Right ventricle myocardium inferior (tissue), 1 donor: Measurements from ENCODE around the gene GLUD1. TPM values are rescaled to one million over a fixed set of nuclear protein-coding genes. Genes with fewer than 3 reads are reported as not detected.
"Not testable (repeated sequence)": the region's sequence is repeated elsewhere in the genome, so short reads cannot be mapped to it uniquely, and the experiment has no call there.

Experiments used
- ATAC-seq: fragments of 200-7000 bp; cut with Tn5 transposase; one replicate; pipeline ENCODE4 v1.9.1; 2020; ENCODE audit warnings: mild to moderate bottlenecking, moderate library complexity
- DNase-seq: peaks from one replicate; pipeline ENCODE4 v3.0.0; 2021; ENCODE audit errors: missing footprints
- intact Hi-C: fragments of 100-400 bp; cut with DNase I; formaldehyde crosslinking; loops from one replicate; pipeline ENCODE4 v1.11.0; 2022
- long read RNA-seq: library from polyadenylated mRNA; unstranded; transcript quantifications from one replicate; pipeline ENCODE4 v2.0.0, GENCODE V29; 2021
- total RNA-seq: library from RNA; stranded (reverse); fragmentation: NEBNext Ultra II Directional; extraction: Animal tissue kit (Norgen Biotek cat#: 25700); gene quantifications from one replicate; pipeline ENCODE4 v1.2.1, GENCODE V29; 2021
- donor health status: DM: no; HTN: yes; CAD: no; lungs with severe emphysema.

GLUD1 gene
- total RNA-seq = 104 TPM
- long read RNA-seq, transcript GLUD1-201 (13 exons, 3,039 nt) = major isoform, 85 of 88 reads
- long read RNA-seq, partial matches to known transcripts = 0 of 88 reads
- long read RNA-seq, other reads (novel, unspliced or antisense) = 3 of 88 reads

DNA sequence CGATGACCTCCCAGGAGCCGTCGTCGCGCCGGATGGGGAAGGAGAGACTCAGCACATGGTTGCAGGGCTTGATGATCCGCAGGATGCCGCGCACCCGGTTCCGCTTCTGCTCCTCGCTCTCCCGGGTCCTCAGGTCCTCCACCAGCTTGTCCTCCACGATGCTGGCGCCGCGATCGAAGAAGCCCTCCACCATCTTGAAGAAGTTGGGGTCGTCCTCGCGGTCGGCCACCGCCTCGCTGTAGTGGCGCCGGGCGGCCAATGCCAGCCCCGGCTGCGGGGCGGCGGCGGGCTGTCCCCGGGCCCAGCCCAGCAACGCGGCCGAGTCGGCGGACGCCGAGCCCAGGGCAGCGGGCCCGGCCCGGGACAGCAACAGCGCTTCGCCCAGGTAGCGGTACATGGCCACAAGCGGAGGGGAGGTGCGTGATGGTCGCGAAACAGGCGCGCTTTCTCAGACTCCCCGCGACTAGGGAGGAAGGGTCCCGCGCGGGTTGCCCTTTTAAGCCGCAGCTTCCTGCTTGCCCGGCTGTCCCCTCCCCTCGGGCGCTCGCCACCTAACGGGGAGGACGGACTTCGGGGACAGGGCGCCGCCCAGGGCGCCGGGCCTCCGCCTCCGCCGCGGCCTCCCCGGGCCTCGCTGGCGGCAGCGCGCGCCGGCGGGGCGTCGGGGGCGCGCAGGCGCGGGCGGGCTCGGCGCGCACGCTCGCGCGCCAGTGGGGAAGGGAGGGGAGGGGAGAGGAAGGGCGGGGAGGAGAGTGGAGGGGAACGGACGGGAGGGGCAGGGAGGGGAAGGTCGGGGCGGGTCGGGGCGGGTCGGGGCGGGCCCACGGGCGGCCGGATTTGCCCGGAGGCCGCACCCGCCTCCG lies at the start of gene GLUD1, which contains the start of gene SHLD2:
TSS of gene GLUD1 (minus strand) at position 471 of the 863 bp plus-strand sequence. CDS start at position 397, 74 bp downstream.
TSS of gene SHLD2 (plus strand) at position 834 of the 863 bp plus-strand sequence. CDS start 56,149 bp downstream, outside the sequence.
- ATAC-seq = peak; percentile 87
- intact Hi-C loops = loop anchor here (2.0 to 5.0 kb wide), 3 partner anchors 42 to 157 kb away; no protein-coding TSS in a partner anchor
- peak; percentile 97 for DNase-seq

DNA sequence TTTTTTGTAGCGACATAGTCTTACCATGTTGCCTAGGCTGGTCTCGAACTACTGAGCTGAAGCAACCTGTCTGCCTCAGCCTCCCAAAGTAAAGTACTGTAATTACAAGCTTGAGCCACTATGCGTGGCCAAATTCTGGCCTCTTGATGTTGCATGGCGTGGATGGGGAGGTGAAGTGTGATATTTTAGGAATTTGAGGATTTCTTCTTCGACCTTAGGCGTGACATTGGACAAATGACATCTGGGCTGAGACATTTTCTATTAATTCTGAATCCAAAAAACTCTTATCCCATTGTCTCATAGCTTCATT lies 48.4 kb upstream of the GLUD1 start:
- ATAC-seq, intact Hi-C loops, DNase-seq: not testable (repeated sequence)

DNA sequence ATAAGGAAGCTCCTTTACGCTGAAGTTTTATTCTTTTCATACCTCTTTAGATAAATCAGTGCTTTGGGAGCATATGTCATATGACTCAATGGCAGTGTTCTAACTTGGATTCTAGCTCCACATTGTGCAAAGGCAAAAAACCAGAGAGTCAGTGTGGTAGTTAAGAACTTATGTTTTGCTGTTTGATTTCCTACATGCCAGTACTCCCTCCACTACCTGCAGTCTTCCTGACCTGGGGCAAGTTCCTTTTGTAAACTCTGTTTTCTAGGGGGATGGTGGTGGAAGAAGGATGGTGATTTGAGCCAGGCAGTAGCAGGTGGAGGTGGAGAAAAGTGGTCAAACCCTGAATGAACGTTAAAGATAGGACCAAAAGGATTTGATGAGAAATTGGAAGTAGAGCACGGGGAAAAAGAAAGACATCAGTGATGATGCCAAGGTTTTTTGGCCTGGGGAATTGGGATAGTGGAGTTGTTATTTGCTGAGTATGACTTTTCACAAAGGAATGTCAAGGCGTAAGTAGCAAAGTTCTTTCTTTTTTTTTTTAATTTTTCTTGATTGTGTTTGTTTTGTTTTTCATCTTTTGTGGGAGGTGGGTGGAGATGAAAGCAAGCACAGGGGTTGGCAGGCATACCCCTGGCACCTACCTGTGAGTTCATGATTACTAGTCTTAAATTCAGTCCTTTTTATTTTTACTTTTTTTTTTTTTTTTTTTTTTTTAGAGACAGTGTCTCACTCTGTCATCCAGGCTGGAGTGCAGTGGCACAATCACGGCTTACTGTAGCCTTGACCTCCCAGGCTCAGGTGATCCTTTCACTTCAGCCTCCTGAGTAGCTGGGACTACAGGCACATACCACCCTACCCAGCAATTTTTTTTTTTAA lies 47.8 kb upstream of the GLUD1 start:
- intact Hi-C loops, DNase-seq: not testable (repeated sequence)
- ATAC-seq = peak; percentile 42

DNA sequence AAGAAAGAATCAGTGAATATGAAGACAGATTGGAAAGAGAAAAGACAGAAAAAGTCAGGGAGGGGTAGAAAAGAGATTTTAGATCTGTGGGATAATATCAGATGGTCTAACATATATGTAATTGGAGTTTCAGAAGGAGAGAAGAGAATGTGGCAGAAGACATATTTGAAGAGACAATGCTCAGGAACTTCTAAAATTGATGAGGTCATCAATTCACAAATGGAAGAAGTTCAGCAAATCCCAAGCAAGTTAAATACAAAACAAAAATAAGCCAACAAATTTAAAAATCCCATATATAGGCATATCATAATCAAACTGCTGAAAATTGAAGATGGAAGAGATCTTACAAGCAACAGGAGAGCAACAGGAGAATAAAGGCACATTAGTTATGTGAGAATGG lies 42.8 kb upstream of the GLUD1 start:
- ATAC-seq, DNase-seq, intact Hi-C loops: not testable (repeated sequence)

DNA sequence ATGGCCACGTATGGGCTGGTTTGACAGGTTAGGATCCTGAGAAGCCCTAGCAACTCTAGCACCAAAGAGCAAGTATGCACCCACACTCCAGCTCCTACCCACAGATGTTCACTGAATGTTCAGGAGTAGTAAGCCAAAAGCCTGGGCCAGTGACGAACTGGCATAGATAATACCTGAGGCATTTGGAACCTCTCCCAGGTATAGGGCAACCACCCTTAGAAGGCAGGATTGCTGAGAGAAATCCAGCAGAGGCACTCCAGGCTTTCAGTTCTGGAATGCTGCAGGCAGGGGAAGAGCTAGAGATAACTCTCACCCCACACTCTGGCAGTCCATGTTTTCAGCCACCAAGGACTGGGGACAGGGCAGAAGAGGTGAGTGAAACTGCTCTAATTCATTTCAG lies 39.8 kb upstream of the GLUD1 start:
- intact Hi-C loops, DNase-seq: not testable (repeated sequence)
- peak; percentile 88 for ATAC-seq

DNA sequence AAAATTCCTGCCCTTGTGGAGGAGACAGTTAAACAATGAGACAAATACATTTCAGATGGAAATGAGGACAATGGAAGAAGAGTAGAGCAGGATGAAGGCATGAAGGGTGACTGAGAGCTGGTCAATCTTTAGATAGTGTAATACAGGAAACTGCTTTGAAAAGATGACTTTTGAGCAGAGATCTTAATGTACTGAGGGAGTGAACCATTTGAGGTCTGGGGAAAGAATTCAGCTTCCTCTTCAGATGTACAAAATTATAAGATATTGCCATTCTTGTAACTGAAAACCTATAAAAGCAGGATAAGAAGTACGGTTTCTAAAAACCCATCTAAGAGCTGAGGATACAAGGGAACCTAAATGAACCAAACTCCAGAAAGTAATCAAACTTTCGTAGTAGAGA lies 39.3 kb upstream of the GLUD1 start:
- intact Hi-C loops, DNase-seq, ATAC-seq: not testable (repeated sequence)

DNA sequence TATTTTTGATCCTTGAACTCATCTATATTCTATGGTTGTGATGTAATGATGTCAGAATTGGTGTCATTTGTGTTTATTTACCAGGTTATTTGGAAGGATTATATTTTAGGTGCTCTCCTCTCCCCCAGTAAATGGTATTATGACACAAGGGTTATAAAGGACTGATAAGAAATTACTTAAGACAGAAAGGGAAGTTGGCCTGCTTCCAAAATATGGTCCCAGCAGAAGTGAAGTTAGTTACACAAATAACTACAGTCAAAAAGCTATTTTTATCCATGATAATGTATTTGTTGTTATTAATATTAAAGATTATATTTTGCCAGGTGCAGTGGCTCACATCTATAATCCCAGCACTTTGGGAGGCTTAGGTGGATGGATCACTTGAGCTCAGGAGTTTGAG lies 37.5 kb upstream of the GLUD1 start:
- ATAC-seq, DNase-seq, intact Hi-C loops: not testable (repeated sequence)

DNA sequence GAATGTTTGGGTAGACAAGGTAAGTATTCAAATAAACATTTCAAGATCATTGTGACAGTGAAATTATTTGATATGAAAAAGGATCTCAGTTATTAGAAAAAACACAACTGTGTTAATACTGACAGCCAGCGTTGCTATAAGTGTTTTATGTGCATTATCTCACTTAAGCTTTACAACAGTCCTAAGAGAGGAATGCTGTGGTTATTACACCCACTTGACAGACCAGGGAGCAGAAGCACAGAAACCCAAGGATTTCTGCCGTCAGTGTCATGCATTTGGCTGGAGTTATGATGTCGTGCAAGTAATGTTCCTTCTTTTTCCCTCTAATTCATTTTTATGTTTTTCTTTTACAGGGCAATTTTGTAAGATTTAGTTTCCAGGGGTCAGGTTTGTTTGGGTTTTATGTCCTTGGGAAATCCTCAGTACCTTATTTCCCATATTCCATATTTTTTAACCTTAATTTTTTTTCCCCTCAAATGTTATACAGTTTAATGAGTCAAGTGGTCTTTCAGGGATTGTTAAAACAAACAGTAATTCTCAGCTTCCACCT lies 33.0 kb upstream of the GLUD1 start:
- ATAC-seq, intact Hi-C loops, DNase-seq: not testable (repeated sequence)

DNA sequence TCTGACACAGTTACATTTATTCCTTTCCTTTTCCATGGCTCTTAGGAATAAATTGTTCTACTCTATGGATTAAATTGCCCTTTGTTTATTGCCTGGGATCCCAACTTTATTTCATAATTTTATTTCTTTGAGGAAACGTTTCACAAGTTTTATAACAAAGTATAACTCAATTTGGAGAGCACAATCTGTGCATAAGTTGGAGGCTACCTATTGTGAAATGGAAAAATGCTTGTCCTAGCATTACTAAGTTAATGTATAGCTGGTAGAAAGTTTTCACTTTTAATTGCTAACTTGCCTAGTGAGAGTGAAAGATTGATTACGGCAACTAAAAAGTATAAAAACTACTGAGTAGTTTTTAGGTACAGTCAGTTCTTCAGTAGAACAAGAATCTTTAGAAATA lies 32.4 kb upstream of the GLUD1 start:
- intact Hi-C loops, DNase-seq, ATAC-seq: not testable (repeated sequence)

DNA sequence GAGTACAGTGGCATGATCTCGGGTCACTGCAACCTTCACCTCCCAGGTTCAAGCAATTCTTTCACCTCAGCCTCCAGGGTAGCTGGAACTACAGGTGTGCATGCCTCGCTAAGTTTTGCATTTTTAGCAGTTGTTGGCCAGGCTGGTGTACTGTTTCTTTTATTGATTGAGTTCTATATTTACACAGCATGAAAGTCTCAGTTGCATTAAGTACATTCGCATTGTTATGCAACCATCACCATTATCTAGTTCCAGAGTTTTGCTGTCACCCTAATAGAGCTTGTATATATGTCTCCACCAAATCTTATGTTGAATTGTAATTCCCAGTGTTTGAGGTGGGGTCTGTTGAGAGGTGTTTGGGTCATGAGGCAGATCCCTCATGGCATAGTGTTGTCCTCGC lies 28.7 kb upstream of the GLUD1 start:
- ATAC-seq, DNase-seq, intact Hi-C loops: not testable (repeated sequence)

DNA sequence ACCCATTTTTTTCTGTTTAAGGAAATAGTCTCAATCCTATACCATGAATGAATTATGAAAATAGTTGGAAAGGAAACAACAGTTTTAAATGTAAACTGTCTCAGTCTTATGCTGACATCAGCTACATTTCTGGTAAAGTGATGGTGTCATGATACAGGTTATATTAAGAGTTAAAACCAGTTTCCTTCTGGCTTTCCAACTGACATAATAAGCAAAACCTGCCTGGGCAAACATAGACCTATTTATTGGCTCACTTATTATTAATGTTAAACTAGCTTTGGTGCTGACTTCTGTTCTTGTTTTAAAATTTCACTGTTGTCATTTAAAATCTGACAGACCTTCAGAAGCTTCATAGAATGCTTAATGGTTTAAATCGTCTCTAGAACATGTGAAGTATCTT lies 24.4 kb upstream of the GLUD1 start:
- intact Hi-C loops, DNase-seq, ATAC-seq: not testable (repeated sequence)

DNA sequence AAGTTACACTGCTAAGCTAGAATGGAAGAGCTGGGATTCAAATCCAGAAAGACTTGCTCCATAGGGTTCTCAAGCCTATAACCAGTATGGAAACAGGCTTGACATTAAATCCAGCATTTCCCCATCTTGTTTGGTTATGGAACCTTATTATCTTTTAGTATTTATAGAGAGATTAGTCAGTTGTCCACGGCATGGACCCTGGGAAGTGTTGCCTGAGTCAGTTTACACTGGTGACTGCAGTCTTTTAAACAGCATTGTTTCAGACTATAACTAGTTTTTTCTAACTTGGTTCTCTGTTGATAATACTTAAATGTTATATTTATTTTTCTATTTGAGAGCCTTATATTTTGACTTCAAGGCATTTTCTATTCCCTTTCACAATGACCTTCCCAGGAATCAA lies 23.5 kb upstream of the GLUD1 start:
- ATAC-seq, DNase-seq, intact Hi-C loops: not testable (repeated sequence)

- no peak for ATAC-seq
Observed at GRCh38 chr10:87105446-87106124, 10.9 kb upstream of the GLUD1 start.

GRCh38 chr10:87104727-87105126 lies 10.1 kb upstream of the GLUD1 start:
- DNase-seq, ATAC-seq, intact Hi-C loops: not testable (repeated sequence)

More at GRCh38 chr10:87105446-87106124, 10.9 kb upstream of the GLUD1 start:
- intact Hi-C loops = no loop called here
- DNase-seq = no peak

- intact Hi-C loops = no loop called here
- ATAC-seq = no peak
- no peak for DNase-seq
Observed at GRCh38 chr10:87101996-87102395, 7.4 kb upstream of the GLUD1 start.

DNA sequence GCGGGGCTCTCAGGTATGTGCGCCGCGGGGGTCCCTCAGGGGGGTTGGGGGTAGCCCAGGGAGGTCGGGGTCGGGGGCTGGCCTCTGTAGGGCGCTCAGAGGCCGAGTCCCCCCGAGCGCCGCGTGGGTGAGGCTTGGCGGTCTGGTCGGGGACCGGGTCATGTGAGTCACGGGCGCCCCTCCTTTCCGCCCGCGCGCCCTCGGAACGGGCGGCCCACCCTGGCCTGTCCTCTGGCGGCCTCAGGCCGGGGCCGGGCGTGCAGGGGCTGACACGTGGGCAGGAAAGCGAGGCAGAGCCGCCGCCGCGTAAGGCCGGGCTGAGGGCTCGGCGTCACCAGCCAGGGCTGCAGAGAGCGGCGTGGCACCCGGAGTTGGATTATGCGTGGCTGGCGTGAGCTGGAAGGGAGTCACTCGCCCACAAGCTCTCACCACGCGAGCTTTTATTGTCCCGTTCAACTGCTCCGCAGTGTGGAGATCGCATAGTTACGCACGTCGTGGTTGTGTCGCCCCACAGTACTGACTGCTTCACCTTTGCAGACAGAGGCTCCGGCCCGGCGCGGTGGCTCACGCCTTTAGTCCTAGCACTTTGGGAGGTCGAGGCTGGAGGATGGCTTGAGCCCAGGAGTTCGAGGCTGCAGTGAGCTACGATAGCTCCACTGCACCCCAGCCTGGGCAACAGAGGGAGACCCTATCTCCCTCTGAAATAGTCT lies 748 bp upstream of the GLUD1 start:
- ATAC-seq = peak; percentile 90
- intact Hi-C loops = loop anchor here (2.0 kb wide), 1 partner anchor 125 kb away; no protein-coding TSS in a partner anchor
- DNase-seq = peak; percentile 93

GRCh38 chr10:87093632-87094372 lies 841 bp downstream of the GLUD1 start:
- ATAC-seq = peak; percentile 23
- intact Hi-C loops = loop anchor here (2.0 to 5.0 kb wide), 3 partner anchors 42 to 157 kb away; no protein-coding TSS in a partner anchor
- peak; percentile 85 for DNase-seq
